ENCODE measurements around the gene MYO10.

Gene MYO10

GRCh38 chr5:16918891-16919671, 17.0 kb downstream of the MYO10 start:
- in situ Hi-C loops (cut with HindIII; ENCODE audit: low sequenced_read_pairs), result no loop called here

- in situ Hi-C loops (cut with HindIII; ENCODE audit: low sequenced_read_pairs), result no loop called here
Measured at GRCh38 chr5:16918156-16918555, 17.9 kb downstream of the MYO10 start.

- in situ Hi-C loops (cut with HindIII; ENCODE audit: low sequenced_read_pairs), result no loop called here
Measured at GRCh38 chr5:16916262-16916878, 19.7 kb downstream of the MYO10 start.

- in situ Hi-C loops (cut with HindIII; ENCODE audit: low sequenced_read_pairs), result no loop called here
Measured at GRCh38 chr5:16914584-16914983, 21.5 kb downstream of the MYO10 start.

DNA sequence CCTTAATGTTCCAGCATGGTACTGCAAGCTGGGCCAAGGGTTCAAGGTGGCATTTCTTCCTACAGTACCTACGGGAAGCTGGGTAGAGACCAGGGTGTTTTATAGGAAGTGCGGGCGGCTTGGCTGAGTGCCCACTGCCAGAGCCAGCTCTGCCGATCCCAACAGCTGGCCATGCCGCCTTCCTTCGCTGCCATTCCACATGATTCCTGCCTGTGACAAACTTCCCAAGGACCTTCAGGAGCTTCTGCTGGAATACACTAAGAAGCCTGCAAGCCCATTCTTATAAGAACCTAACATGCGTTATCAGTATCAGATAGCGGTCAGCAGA, 22.0 kb downstream of the MYO10 start:
- in situ Hi-C loops (cut with HindIII; ENCODE audit: low sequenced_read_pairs), result no loop called here

- in situ Hi-C loops (cut with HindIII; ENCODE audit: low sequenced_read_pairs), result no loop called here
Measured at GRCh38 chr5:16913187-16914107, 22.6 kb downstream of the MYO10 start.

GRCh38 chr5:16912080-16912479, 24.0 kb downstream of the MYO10 start:
- in situ Hi-C loops (cut with HindIII; ENCODE audit: low sequenced_read_pairs), result no loop called here

GRCh38 chr5:16909464-16909863, 26.6 kb downstream of the MYO10 start:
- in situ Hi-C loops (cut with HindIII; ENCODE audit: low sequenced_read_pairs), result no loop called here

- in situ Hi-C loops (cut with HindIII; ENCODE audit: low sequenced_read_pairs), result no loop called here
Measured at GRCh38 chr5:16907270-16907669, 28.8 kb downstream of the MYO10 start.

GRCh38 chr5:16906255-16906654, 29.8 kb downstream of the MYO10 start:
- in situ Hi-C loops (cut with HindIII; ENCODE audit: low sequenced_read_pairs), result no loop called here

GRCh38 chr5:16903480-16904300, 32.4 kb downstream of the MYO10 start:
- in situ Hi-C loops (cut with HindIII; ENCODE audit: low sequenced_read_pairs), result no loop called here

DNA sequence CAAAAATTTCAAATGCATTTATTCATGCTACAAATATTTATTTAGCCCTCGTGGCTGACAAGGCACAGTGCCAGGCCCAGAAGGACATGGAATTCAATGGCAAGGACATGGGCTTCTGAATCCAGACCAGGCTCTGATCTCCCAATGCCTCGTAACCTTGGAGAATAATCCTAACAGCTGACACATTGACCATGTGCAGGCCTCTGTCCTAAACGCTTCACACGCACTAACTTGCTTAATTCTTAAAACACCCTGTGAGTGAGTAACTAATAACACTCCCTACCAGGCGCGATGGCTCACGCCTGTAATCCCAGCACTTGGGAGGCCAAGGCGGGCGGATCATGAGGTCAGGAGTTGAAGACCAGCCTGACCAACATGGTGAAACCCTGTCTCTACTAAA, 33.2 kb downstream of the MYO10 start:
- in situ Hi-C loops (cut with HindIII; ENCODE audit: low sequenced_read_pairs), result no loop called here

DNA sequence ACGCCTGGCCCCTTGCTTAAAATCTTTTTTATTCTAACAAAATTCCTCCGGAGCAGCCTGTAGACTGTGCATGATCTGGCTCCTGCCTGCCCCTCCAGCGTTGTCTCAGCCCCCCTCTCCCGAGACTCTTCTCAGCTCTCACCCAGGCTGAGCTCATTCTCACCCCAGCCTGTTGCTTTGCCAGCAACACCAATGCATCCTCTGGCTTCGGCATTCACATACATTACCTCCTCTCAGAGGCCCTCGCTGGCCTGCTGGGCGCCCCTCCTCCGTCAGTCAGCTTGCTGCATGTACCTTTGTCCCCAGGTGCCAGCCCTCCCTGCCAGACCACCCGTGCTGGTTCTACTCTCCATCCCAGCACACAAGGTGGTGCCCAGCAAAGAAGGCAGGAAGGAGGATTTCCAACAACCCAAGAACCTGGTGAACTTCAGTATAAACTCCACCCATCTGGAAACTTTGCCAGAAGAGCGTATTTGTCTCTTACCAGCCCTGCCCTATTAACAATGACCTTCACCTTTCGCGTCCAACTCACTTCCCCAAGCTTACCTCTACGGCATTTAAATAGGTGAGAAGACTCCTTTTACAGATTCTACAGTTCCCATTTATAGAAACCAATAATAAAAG, 35.0 kb downstream of the MYO10 start:
- in situ Hi-C loops (cut with HindIII; ENCODE audit: low sequenced_read_pairs), result no loop called here

DNA sequence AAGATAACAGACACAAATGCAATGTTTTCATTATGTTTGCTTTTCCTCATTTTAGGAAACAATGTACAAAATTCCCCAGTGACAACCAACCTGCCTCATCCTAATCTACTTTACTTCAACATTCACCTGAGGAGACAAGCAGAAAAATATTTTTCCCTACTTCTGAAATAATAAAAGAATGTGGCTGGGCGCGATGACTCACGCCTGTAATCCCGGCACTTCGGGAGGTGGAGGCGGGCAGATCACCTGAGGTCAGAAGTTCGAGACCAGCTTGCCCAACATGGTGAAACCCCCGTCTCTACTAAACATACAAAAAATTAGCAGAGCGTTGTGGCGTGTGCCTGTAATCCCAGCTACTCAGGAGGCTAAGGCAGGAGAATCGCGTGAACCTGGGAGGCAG, 36.9 kb downstream of the MYO10 start:
- in situ Hi-C loops (cut with HindIII; ENCODE audit: low sequenced_read_pairs), result no loop called here

- in situ Hi-C loops (cut with HindIII; ENCODE audit: low sequenced_read_pairs), result no loop called here
Measured at GRCh38 chr5:16897800-16898199, 38.3 kb downstream of the MYO10 start.

- in situ Hi-C loops (cut with HindIII; ENCODE audit: low sequenced_read_pairs), result no loop called here
Measured at GRCh38 chr5:16897284-16897704, 38.8 kb downstream of the MYO10 start.

DNA sequence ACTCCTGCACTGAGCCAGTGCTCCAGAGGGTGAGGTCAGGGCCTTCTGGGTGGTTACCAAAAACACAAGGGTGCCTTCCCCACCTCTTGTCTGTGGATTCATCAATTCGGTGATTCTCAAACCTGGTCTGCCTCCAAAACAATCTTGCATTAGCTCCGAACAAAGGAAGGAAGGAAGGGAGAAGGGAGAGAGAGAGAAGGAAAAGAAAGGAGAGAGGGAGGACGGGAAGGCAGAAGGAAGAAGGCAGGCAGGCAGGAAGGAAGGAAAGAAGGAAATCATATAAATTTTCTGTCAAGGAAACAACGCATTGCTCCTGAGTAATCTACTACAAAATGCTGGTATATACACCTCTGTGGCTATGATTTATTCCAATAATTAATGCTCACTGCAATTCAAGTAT, 39.3 kb downstream of the MYO10 start:
- in situ Hi-C loops (cut with HindIII; ENCODE audit: low sequenced_read_pairs), result no loop called here

- in situ Hi-C loops (cut with HindIII; ENCODE audit: low sequenced_read_pairs), result no loop called here
Measured at GRCh38 chr5:16894236-16895057, 41.6 kb downstream of the MYO10 start.

GRCh38 chr5:16891033-16891432, 45.1 kb downstream of the MYO10 start:
- in situ Hi-C loops (cut with HindIII; ENCODE audit: low sequenced_read_pairs), result no loop called here
